B cell (primary cell): ENCODE data around the gene RPL34. TPM values are rescaled to one million over a fixed set of nuclear protein-coding genes. Genes with fewer than 3 reads are reported as not detected.

Source experiments
- ATAC-seq: fragments of 200-7000 bp; cut with Tn5 transposase; one replicate; pipeline ENCODE4 v1.10.0; 2021; ENCODE audit warnings: low read depth, mild to moderate bottlenecking, moderate number of reproducible peaks, moderate library complexity
- CTCF ChIA-PET: fragments of 350-600 bp; sonication (Branson Sonifier 250); formaldehyde crosslinking; loops from one replicate; lab custom pipeline; 2021; ENCODE audit warnings: antibody characterized with exemption, inconsistent platforms; lab: Charles Lee
- POLR2A ChIA-PET: fragments of 350-600 bp; sonication (Branson Sonifier 250); formaldehyde crosslinking; loops from one replicate; lab custom pipeline; 2021; ENCODE audit warnings: antibody characterized with exemption; lab: Charles Lee
- DNase-seq: peaks from one replicate; pipeline ENCODE4 v3.0.0; 2013
- H2AFZ ChIP-seq: 2 replicates; pipeline ENCODE4 v1.6.1; 2012; ENCODE audit warnings: mild to moderate bottlenecking, low read depth, low read length; ENCODE audit not compliant: insufficient read depth, poor library complexity, severe bottlenecking
- H3K27ac ChIP-seq, 2 donors: 1 replicate in 1 of 2; 2 replicates in 1 of 2; pipeline ENCODE4 v1.5.1; 2012 to 2013; ENCODE audit warnings: low read length in 2 of 2, mild to moderate bottlenecking in 2 of 2, moderate library complexity in 1 of 2
- H3K27me3 ChIP-seq, 4 experiments: fragments of 200-600 bp in 1 of 4; sonication (generic) in 1 of 4; replicated peaks in 1 of 4; 1 replicate in 2 of 4; 2 replicates in 2 of 4; pipeline versions ENCODE4 v1.6.1 to v1.7.0; 2013 to 2016; ENCODE audit warnings: low read length in 3 of 4, mild to moderate bottlenecking in 2 of 4, mixed read lengths in 1 of 4, moderate library complexity in 1 of 4; ENCODE audit not compliant: insufficient read depth in 4 of 4, control insufficient read depth in 3 of 4; ENCODE audit errors: control extremely low read depth in 1 of 4
- H3K36me3 ChIP-seq, 2 experiments: replicated peaks in 1 of 2; 1 replicate in 1 of 2; 2 replicates in 1 of 2; pipeline versions ENCODE4 v1.6.1 to v1.7.1; 2013; ENCODE audit warnings: low read length in 1 of 2; ENCODE audit not compliant: insufficient read depth in 2 of 2, control insufficient read depth in 1 of 2; ENCODE audit errors: control extremely low read depth in 1 of 2, extremely low read depth in 1 of 2
- H3K4me1 ChIP-seq, 2 donors: fragments of 200-600 bp in 1 of 2; sonication (generic) in 1 of 2; 1 replicate in 1 of 2; 2 replicates in 1 of 2; pipeline versions ENCODE4 v1.5.1 to v1.6.1; 2013 to 2017; ENCODE audit warnings: low read length in 2 of 2; ENCODE audit not compliant: control insufficient read depth in 2 of 2, insufficient read depth in 2 of 2
- H3K4me2 ChIP-seq: replicated peaks from 2 replicates; pipeline ENCODE3; 2012; ENCODE audit warnings: mild to moderate bottlenecking, low read depth, low read length; ENCODE audit not compliant: poor library complexity, severe bottlenecking
- H3K4me3 ChIP-seq, 5 experiments: fragments of 200-600 bp in 1 of 5; sonication (generic) in 1 of 5; 1 replicate in 3 of 5; 2 replicates in 2 of 5; pipeline versions ENCODE4 v1.5.1 to v1.7.0; 2011 to 2016; ENCODE audit warnings: low read length in 4 of 5, mild to moderate bottlenecking in 4 of 5, low read depth in 2 of 5, control low read depth in 1 of 5, moderate library complexity in 1 of 5; ENCODE audit not compliant: insufficient read depth in 1 of 5; ENCODE audit errors: control extremely low read depth in 1 of 5, extremely low read depth in 1 of 5
- H3K79me2 ChIP-seq: fragments of 200-600 bp; sonication (generic); one replicate; pipeline ENCODE4 v1.6.0; 2016; ENCODE audit warnings: low read length; ENCODE audit not compliant: control insufficient read depth, insufficient read depth
- H3K9ac ChIP-seq: fragments of 200-600 bp; sonication (generic); 2 replicates; pipeline ENCODE4 v1.6.1; 2017; ENCODE audit warnings: mild to moderate bottlenecking, low read length, moderate library complexity
- H3K9me3 ChIP-seq, 3 donors: one replicate each; pipeline versions ENCODE4 v1.6.1 to v1.7.1; 2013; ENCODE audit warnings: low read length in 2 of 3; ENCODE audit not compliant: control insufficient read depth in 2 of 3, insufficient read depth in 1 of 3; ENCODE audit errors: control extremely low read depth in 1 of 3
- H4K20me1 ChIP-seq: 2 replicates; pipeline ENCODE4 v1.6.0; 2012; ENCODE audit warnings: mild to moderate bottlenecking, low read length; ENCODE audit not compliant: insufficient read depth, control insufficient read depth, poor library complexity, severe bottlenecking
- H3K27ac Mint-ChIP-seq: one replicate; pipeline ENCODE4 v1.8.0; 2021; ENCODE audit warnings: mixed read lengths
- H3K27me3 Mint-ChIP-seq: one replicate; pipeline ENCODE4 v1.8.0; 2021; ENCODE audit warnings: mixed read lengths
- H3K4me1 Mint-ChIP-seq: one replicate; pipeline ENCODE4 v1.8.0; 2021; ENCODE audit warnings: mixed read lengths
- H3K4me3 Mint-ChIP-seq: one replicate; pipeline ENCODE4 v1.8.0; 2021; ENCODE audit warnings: mixed read lengths
- H3K9me3 Mint-ChIP-seq: one replicate; pipeline ENCODE4 v1.8.0; 2022; ENCODE audit warnings: mixed read lengths; ENCODE audit not compliant: insufficient read depth
- EZH2 ChIP-seq: IDR thresholded peaks from 2 replicates; pipeline ENCODE4 v1.6.1; 2012; ENCODE audit warnings: borderline replicate concordance, low read depth, mild to moderate bottlenecking, moderate library complexity, low read length; ENCODE audit not compliant: insufficient read depth, poor library complexity, severe bottlenecking
- WGBS: methylation state at CpG from one replicate; pipeline ENCODE4 v1.1.5; 2013; ENCODE audit warnings: missing lambda C conversion rate; ENCODE audit not compliant: insufficient coverage; 5-methylcytosine and 5-hydroxymethylcytosine counted together
- intact Hi-C: fragments of 100-400 bp; cut with micrococcal nuclease; formaldehyde crosslinking; loops from one replicate; pipeline ENCODE4 v1.10.0; 2022
- polyA plus RNA-seq: library from polyadenylated mRNA; depleted of rRNA; stranded (reverse); fragments of >200 nt; gene quantifications from 2 replicates; pipeline ENCODE4 v1.2.3, GENCODE V29; 2012
- total RNA-seq, 2 donors: library from RNA; stranded (reverse); fragments of 120-200 nt in 1 of 2; gene quantifications; 1 replicate in 1 of 2; 2 replicates in 1 of 2; pipeline versions ENCODE4 v1.2.3 to v1.2.4, GENCODE V29; 2013 to 2022
- TF ChIP-seq, protein P1 (sequence below): fragments of 200-600 bp; IDR thresholded peaks from one replicate; pipeline ENCODE4 v1.8.0; 2022; ENCODE audit warnings: antibody characterized with exemption, mild to moderate bottlenecking

Gene RPL34
- total and polyA plus RNA-seq, 2 donors (not counting 1 experiment from before 2014, with no cell fraction given), result 2,267 to 4,160 TPM

DNA sequence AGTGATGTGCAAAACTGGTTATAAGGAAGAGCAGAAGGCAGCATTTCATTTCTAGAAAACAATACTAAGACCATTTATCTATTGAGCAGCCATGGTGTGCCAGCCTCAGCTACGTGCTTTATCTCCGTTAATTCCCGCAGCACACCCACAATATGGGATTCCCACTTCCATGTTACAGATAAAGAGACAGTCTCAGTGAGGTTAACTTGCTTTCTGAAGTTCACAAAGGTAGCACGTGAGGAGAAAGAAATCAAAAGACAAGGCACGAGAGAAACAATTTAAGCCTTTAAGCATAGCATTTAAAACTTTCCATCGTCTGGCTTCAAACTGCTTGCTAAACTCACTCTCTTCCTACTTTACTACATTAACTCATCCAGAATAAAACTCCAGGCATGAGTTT is 8.0 kb upstream of the RPL34 start:
- ChIA-PET POLR2A (no interaction called here), CTCF (no interaction called here)
- Histone ChIP-seq H3K4me2 (no peak overlapping the region), H3K27me3 (no peaks in the 10 kb centered on the region), H3K4me1 (no peaks in the 10 kb centered on the region), H3K36me3 (no peaks in the 10 kb centered on the region), H3K9me3 (peaks cover 0 to 3% (median 1%) of the 10 kb centered on the region in 3 donors), H3K4me3 (no peak overlapping the region), H3K79me2 (no peaks in the 10 kb centered on the region), H4K20me1 (no peaks in the 10 kb centered on the region), H3K9ac (no peak overlapping the region), H3K27ac (no peak overlapping the region), H2AFZ (no peak overlapping the region)
- TF ChIP-seq EZH2, result no peak
- TF ChIP-seq, protein P1, sequence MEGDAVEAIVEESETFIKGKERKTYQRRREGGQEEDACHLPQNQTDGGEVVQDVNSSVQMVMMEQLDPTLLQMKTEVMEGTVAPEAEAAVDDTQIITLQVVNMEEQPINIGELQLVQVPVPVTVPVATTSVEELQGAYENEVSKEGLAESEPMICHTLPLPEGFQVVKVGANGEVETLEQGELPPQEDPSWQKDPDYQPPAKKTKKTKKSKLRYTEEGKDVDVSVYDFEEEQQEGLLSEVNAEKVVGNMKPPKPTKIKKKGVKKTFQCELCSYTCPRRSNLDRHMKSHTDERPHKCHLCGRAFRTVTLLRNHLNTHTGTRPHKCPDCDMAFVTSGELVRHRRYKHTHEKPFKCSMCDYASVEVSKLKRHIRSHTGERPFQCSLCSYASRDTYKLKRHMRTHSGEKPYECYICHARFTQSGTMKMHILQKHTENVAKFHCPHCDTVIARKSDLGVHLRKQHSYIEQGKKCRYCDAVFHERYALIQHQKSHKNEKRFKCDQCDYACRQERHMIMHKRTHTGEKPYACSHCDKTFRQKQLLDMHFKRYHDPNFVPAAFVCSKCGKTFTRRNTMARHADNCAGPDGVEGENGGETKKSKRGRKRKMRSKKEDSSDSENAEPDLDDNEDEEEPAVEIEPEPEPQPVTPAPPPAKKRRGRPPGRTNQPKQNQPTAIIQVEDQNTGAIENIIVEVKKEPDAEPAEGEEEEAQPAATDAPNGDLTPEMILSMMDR, result no peak
- Mint-ChIP-seq H3K9me3 (no peaks in the 10 kb centered on the region), H3K27me3 (no peaks in the 10 kb centered on the region), H3K4me3 (no peak overlapping the region), H3K27ac (no peak overlapping the region), H3K4me1 (no peaks in the 10 kb centered on the region)
- intact Hi-C loops, result no loop called here
- ATAC-seq, result no peak
- WGBS, result no CpG with 5 or more reads among the region's 6 CpGs
- DNase-seq, result no peak

GRCh38 chr4:108619372-108620100 is 840 bp upstream of the RPL34 start:
- WGBS, result 89% methylated on average over 4 of the region's 7 CpGs
- peak overlapping the region; percentile 84 for H3K4me2 ChIP-seq
- H3K27ac Mint-ChIP-seq, result peak overlapping the region; percentile 93
- peaks cover 20 to 24% of the 10 kb centered on the region in 2 donors for H3K4me1 ChIP-seq
- intact Hi-C loops, result loop anchor here (1.0 to 10.0 kb wide), 5 partner anchors 31 to 1195 kb away; partner anchors contain the start of genes CYP2U1, GAR1, HADH and OSTC
- H3K36me3 ChIP-seq, result peaks cover 2 to 27% of the 10 kb centered on the region in 2 experiments
- H3K79me2 ChIP-seq, result peaks cover 10% of the 10 kb centered on the region
- ChIA-PET POLR2A (interaction anchor here (0.8 to 2.3 kb wide), 2 partner anchors 31 kb away, joined by 3 to 11 read pairs; partner anchors contain the start of gene OSTC), CTCF (interaction anchor here (1.8 kb wide), 1 partner anchor 31 kb away, joined by 7 read pairs; the partner anchor contains the start of gene OSTC)
- peaks cover 0 to 3% (median 1%) of the 10 kb centered on the region in 3 donors for H3K9me3 ChIP-seq
- peaks cover 44% of the 10 kb centered on the region for H3K4me1 Mint-ChIP-seq
- no peaks in the 10 kb centered on the region for H3K27me3 Mint-ChIP-seq
- no peaks in the 10 kb centered on the region for H3K27me3 ChIP-seq
- no peak for DNase-seq
- peak overlapping the region; percentile 42 to 100 (median 88) for H3K4me3 ChIP-seq
- H3K27ac ChIP-seq, result peak overlapping the region; percentile 50 to 79
- TF ChIP-seq EZH2, result no peak
- TF ChIP-seq, protein P1, result no peak
- ATAC-seq, result no peak
- peak overlapping the region; percentile 94 for H3K9ac ChIP-seq
- H4K20me1 ChIP-seq, result peaks cover 15% of the 10 kb centered on the region
- H3K4me3 Mint-ChIP-seq, result peak overlapping the region; percentile 96
- H2AFZ ChIP-seq, result peak overlapping the region; percentile 87
- H3K9me3 Mint-ChIP-seq, result no peaks in the 10 kb centered on the region
